Neural progenitor cell (in vitro differentiated cells): ENCODE measurements around the gene COL13A1.

Source experiments
- EZH2 ChIP-seq: fragments of 200-600 bp; sonication (generic); IDR thresholded peaks from 2 replicates; pipeline ENCODE4 v1.6.1; 2017; ENCODE audit warnings: antibody characterized with exemption, mild to moderate bottlenecking, moderate library complexity
- EZH2phosphoT487 ChIP-seq: fragments of 200-600 bp; sonication (generic); IDR thresholded peaks from 2 replicates; pipeline ENCODE4 v1.6.1; 2017; ENCODE audit warnings: antibody characterized with exemption
- TF ChIP-seq, protein P1 (sequence below): fragments of 200-600 bp; sonication (generic); IDR thresholded peaks from 2 replicates; pipeline ENCODE4 v1.5.1; 2017; ENCODE audit warnings: antibody characterized with exemption, mild to moderate bottlenecking

DNA sequence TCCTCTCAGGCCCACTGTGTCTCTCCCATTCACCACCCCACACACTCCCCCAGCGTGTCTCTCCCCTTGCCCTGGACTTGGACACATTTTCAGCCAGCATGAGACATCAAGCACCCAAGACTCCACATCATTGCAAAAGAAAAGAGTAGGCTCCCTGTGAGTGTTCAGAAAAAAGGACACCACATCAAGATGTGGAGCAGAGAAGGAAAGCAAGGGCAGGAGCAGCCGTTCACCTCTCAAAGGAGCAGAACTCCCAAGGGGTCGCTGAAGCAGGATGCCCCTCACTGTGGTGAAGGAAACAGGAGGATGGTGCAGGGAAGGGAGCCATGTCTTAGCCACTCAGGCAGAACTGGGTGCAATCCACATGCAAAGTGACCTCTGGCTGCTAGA lies 161.0 kb downstream of the COL13A1 start:
- TF ChIP-seq, protein P1, sequence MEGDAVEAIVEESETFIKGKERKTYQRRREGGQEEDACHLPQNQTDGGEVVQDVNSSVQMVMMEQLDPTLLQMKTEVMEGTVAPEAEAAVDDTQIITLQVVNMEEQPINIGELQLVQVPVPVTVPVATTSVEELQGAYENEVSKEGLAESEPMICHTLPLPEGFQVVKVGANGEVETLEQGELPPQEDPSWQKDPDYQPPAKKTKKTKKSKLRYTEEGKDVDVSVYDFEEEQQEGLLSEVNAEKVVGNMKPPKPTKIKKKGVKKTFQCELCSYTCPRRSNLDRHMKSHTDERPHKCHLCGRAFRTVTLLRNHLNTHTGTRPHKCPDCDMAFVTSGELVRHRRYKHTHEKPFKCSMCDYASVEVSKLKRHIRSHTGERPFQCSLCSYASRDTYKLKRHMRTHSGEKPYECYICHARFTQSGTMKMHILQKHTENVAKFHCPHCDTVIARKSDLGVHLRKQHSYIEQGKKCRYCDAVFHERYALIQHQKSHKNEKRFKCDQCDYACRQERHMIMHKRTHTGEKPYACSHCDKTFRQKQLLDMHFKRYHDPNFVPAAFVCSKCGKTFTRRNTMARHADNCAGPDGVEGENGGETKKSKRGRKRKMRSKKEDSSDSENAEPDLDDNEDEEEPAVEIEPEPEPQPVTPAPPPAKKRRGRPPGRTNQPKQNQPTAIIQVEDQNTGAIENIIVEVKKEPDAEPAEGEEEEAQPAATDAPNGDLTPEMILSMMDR: no peak
- no peak for TF ChIP-seq EZH2
- TF ChIP-seq EZH2phosphoT487: no peak
